ENCODE results near the gene EML1.

The EML1 gene

DNA sequence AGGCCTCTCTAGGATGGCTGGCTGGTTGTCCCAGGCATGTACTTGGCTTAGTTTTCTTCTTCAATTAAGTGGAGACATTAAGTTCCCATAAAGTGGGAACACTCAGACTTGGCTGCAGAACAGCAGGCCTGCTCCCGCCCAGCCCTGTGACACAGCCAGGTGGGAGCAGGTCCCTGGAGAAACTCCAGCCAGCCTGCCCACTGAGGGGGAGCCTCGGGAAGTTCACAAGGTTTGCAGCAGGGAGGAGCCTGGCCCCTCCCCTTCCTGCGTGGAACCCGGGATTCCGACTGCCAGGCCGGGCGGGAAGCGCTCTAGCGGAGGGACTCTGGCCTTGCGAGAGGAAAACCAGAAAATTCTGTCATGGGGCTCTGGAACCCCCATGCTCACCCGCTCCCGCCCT, 173.7 kb downstream of the EML1 start:
- DNase-seq (ENCODE audit: low read depth): no peak

DNA sequence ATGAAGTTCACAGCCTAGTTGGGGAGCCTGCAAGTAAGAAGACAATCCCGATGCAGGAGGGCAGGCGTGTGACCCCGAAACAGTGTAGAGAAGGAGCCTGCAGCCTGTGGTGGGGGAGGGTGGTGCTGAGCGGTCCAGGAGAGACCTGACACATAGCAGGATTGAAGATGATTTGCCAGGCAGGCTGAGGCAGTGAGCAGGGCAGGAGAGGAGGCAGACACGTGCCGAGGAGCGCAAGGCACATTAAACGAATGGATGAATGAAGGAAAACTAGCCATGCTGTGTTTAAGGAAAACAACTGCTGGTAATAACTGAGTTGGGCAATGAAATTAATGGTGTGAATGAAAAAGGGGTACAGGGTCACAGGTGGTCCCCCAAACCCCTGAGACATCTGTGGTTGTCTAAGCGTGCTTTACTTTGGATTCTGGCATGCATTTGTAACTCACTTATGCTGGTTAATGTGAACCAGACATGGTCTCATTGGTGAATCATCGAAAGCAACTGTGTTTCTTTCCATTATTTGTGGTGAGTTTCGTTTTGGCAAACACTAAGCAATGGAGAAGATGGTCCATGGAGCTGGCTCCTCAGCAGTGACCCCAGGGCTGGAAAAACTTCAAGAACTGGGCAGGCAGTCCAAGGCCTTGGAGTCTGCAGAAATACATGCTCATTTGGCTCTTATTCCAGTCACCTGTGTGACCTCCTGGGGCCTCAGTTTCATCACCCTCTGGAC, 175.1 kb downstream of the EML1 start:
- no peak for DNase-seq (ENCODE audit: low read depth)

DNA sequence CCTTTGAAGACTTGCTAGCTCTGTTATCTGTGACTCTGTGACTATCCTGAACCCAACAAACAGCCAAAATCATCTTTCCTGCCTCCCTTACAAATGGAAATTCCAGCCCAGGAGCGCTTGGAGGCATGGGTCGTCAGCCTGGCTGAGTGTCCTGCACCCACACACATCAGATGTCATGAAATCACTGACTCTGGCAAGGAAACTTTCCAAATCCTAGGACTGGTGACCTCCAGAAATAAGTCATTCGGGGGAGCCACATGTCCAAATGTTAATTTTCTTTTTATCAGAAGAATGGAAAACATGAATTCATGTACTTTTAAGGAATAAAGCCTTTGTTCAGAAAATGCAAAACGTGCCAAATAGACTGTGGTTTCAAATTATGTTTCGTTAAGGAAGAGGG, 175.7 kb downstream of the EML1 start:
- no peak for DNase-seq (ENCODE audit: low read depth)

DNA sequence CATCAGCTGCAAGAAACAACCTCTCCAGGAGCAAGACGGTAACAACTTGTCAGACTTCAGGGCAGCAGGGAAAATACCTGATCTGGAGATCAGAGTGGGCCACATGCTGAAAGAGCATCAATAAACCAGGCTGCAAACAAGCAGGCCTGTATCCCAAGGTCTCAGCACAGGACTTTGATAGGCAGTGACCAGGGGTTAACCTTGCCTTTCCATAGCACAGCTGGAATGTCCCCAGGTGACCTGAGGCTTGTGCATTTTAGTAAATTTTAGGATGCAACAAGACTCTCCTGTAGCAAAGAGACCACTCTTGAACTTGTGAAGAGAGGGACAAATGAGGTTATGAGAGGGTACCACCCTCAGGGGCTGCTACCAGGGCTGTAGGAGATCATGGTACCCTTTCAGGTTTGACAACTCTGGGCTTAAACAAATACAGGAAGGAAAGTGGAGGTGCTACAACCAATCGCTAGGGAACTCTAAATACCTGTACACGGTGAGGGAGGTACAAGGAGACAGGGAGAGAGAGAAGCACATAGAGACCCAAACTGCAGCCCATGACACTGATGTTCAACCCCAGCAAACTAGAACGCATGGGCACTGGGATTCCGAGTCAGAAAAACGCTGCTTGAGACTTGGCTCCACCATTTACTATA, 176.6 kb downstream of the EML1 start:
- DNase-seq (ENCODE audit: low read depth): no peak

DNA sequence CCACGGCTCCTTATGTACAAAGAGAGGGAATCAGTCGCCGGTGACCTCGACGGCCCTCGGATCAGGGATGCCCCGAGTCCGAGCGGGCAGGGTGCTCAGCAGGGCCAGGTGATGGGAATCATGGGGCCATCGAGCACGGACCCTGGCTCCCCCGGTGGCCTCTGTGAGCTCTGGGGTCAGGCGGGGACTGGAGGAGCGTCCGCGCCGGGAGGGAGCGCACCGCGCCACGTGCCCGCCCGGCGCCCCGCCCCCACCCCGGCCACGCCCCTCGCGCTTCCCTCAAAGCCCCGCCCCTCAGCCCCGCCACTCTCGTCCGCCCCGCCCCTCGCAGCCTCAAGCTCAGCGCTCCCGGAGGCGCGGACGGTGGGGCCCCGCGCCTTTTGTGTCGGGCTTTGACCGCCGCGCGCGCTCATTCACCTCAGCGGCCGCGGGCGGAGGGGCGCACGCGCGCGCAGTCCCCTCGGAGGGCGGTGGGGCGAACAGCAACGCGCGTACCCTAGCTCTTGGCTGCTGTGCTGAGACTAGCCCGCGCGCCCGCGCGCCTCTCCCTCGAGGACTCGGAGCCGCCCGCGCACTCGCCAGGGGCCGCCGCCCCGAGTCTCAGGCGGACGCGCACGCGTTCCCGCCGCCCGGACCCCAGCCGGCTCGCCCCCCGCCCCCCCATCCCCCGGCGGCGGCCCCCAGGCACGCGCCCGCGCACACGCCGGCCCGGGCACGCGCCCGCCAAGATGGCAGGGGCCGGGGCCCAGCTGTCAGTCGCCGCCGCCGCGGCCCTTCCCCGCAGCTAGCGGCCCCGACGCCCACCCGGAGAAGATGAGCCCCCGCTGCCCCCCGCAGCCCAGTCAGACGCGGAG, 178.1 kb downstream of the EML1 start:
- DNase-seq (ENCODE audit: low read depth): peak; percentile 61

DNA sequence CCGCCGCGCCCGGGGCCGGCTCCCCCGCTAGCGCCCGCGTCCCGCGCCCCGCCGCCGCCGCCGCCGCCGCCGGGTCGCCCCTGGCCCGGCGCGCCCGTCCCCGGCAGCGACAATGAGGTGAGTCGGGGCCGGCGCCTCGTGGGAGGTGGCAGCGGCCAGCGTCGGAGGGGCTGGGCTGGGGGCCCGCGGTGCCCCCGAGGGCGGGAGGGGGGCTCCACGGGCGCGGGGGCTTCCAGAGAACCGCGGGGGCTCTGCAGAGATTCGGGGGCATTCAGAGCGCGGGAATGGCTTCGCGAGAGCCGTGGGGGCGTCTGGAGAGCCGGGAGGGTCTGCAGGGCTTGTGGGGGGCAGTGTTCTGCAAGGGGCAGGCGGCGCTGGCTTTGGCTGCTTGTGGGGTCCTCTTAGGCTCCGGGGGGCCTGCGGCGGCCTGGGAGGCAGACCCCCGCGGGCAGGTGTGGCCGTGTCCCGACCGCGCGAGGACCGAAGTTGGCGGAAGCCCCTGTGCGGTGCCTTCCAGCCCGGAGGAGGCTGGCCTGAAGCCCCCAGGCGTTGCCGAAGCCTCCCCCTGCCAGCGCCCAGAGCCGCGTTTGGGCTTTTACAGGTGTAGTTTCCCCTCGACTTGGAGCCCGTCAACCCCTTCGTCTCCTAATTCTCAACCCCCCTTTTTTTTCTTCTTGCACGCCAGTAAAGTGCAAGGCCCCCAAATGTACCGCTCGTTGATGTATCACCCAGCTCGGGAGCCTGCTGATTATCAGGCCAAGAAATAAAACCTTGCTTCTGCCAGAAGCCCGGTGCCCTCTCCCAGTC, 178.9 kb downstream of the EML1 start:
- no peak for DNase-seq (ENCODE audit: low read depth)

DNA sequence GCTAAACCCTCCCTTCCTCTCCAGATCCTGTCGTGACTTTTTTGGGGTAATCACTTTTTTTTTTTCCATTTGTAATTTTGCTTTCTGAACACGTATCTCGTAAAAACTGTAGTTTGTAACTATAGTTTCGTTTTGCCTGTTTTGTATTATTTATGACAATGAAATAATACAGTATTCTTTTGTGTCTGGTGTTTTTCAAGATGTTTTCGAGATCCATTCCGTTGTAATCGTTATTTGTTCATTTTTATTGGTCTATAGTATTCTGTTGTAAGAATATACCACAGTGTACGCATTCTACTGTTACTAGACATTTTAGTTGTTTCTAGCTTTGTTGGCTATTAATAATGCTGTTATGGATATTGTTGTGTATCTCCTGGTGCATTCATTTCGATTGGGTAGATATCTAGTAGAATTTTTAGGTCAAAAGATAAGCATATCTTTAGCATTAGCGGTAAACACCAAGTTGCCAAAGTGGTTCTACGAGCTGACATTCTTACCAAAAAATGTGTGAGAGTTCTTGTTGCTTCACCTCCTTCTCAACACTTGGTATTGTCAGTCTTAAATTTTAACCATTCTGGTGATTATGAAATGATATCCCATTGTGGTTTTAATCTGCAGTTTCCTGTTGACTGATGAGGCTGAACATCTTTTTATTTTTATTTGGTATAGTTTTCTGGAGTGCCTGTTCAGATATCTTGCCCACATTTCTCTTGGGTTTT, 179.7 kb downstream of the EML1 start:
- no peak for DNase-seq (ENCODE audit: low read depth)

DNA sequence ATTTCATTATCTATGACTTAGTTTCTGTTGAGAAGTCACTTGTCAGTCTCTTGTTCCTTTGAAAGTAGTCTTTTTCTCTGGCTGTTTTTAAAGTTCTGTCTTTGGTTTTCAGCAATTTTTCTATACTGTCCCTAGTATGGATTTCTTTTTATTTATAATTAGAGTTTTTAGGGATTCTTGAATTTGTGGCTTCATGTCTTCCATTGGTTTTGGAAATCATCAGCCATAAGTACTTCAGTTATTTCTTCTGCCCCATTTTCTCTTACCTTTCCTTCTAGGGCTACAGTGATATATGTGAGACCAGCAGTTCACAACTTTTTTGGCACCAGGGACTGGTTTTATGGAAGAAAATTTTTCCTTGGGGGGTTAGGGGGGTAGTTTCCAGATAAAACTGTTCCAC, 182.0 kb downstream of the EML1 start:
- DNase-seq (ENCODE audit: low read depth): no peak

DNA sequence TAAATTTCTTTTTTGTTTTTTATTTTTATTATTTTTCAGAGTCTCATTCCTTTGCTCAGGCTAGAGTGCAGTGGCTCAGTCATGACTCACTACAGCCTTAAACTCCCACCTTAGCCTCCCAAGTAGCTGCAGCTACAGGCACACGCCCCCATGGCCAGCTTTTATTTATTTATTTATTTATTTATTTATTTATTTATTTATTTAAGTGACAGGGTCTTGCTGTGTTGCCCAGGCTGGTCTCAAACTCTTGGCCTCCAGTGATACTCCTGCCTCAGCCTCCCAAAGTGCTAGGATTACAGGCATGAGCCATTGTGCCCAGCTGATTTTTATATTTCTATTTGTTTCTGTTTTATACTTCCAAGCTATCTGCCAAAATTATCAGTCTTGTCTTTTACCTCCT, 182.8 kb downstream of the EML1 start:
- no peak for DNase-seq (ENCODE audit: low read depth)

DNA sequence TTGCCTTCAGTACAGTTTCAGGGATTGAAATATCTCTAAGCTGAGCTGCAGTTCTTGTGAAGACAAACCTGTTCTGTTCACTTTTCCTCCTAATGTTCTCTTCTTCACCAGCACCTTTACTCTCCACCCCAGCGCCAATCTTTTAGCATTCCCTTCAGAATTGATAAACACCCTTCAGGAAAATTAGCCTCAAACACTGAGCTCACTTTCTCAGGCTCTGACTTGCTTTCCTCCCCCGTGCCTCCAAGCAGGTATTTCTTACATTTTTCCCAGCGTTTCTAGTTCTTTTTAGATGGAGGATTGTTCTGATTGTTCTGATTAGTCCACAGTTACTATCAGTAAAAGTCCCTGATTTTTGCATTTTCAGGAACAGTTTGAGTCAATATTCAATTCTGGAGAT, 183.5 kb downstream of the EML1 start:
- no peak for DNase-seq (ENCODE audit: low read depth)

DNA sequence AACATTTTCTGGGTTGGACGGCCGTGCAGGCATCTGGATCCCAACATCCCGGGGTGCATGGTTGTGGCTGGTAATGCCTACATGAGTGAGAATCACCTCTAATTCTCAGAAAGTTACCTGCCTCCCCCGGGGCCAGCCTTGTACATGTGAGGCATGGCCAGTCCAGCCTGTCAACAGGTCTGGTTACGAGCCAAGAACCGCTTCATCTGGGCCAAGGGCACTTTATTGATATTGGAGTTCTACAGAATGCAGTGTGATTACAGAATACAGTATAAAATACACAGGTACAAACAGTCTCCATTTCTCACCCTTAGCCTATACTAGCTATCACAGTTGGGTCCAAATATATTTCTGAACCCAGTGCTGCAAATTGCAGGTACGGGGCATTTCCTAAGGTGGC, 187.1 kb downstream of the EML1 start:
- DNase-seq (ENCODE audit: low read depth): no peak

DNA sequence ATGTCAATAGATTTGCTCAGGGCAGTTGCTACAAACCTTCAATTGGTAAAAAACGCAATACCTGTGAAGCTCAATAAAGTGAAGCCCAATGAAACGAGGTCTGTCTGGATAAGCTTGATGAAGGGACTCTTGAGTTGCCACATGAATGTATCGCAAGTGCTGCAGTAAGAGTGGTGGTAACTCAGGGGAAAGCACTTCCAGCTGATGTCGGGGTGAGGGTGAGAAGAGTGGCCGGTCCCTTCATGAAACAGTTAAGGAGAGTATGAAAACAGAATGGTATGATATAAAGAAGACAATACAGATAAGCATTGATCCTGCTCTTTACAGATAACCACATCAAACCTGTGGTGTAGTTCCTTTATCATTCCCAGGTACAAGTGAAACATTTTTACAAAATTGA, 188.6 kb downstream of the EML1 start:
- no peak for DNase-seq (ENCODE audit: low read depth)

DNA sequence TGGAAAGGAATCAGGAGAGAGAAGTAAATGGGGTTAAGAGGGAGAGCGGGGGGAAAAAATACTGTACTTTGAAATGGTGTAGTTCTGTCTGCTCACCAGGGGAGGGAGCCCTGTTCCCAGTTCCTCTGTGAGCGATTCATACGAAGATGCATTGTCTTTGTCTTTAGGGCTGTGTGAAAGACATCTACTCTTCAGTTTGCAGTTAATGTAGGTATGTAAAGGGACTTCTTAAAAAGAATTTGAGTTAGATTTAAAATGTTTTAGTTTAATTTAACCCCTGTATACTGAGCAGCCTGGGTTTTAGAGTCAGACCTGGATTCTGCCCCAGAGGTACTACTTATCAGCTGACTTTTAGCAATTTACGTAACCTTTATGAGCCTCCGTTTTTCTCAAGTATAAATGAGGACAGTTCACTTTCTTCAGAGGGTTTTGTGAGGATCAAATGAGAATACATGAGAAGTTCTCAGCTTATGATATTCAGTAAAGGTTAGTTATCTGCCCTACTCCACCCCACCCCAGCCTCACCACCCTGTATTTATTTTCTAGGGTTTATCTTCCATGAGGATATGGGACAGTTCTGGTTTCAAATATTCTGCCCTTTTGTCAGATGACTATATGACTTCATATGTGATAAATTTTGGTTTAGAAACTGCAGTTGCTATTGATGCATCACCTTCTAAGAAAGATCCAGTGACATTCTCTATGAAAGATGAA, 189.5 kb downstream of the EML1 start:
- DNase-seq (ENCODE audit: low read depth): peak; percentile 32

DNA sequence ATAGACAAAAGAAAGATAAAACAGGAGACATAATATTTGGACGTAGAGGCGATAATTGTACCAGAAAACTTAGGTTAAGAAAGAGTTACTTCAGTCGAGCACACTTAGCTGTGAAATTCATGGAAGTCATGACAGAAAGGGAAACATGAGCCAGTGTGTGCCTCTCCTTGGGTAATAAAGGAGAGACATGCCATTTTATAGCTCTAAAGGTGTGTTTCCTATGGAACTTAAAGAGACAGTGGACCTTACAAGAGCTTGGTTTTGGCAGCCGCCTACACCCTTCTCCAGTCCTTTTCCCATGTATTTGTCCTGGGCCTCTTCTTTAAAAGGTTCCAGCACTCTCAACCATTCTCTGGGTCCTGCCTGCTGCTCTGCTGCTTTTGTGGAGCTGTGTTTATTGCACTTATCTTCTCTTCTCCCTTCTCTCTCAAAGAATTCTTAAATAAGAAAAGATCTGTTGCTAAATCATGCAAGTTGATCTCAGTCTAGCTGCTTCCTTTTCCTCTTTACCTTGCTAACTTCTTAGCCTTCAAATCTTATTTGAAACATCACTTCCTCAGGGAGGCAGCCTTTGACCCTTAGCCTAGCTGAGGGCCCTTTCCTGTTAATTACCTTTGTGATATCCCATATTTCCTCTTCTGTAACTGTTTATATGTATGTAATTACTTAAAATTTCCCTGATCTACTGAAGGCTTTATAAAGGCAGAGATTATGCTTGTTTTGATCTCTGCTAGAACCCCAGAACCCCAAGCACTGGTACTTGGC, 190.2 kb downstream of the EML1 start:
- no peak for DNase-seq (ENCODE audit: low read depth)

DNA sequence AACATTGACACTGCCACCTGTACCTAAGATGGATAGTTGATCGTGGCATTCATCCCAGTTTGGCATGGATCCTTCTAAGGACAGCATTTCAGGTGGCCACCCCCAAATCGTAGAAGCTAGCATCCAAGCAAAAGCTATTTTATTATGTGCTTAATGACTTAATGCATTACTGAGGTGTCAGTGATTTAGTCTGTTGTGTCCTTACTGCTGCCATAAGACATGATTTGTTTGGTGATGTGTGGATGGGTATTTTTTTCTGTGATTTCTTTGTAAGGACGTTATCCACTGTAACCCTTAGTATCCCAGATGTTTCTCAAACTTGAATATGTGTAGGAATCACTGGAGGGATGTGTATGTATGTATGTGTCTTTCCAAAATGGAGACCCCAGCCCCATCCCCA, 190.8 kb downstream of the EML1 start:
- no peak for DNase-seq (ENCODE audit: low read depth)

DNA sequence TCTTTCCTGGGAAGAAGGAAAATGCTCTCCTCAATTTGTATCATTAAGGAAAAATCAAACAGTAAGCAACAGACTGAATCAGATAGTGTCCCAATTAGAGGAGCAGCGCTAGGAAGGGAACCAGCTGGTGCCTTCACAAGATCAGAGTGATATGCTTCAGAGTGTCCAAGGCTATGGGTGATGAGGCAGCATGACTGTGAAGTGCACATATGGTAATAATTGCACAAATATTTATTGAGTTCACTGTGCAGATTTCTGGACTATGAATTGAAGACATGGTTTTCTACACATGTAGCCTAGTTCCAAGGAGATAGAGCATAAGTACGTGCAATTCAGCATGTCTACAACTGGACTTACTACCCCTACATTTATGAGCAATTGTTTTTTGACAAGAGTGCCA, 193.2 kb downstream of the EML1 start:
- no peak for DNase-seq (ENCODE audit: low read depth)

DNA sequence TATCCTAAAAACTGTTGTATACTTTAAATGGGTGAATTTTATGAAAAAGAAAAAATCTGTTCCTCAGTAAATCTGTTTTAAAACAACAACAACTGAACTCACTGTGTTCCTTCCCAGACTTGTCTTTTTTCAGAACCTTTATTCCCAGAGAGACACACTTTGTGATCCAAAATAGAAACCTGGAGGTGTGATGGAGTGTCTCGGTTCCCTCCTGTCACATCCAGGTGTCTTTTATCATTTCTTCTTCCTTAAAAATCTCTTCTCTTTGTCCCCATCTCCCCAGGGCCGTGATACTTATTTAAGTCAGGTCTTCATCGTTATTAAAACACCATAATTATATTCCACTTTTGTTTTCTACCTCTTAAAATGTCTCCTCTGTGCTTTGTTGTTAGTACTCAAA, 195.8 kb downstream of the EML1 start:
- DNase-seq (ENCODE audit: low read depth): no peak

DNA sequence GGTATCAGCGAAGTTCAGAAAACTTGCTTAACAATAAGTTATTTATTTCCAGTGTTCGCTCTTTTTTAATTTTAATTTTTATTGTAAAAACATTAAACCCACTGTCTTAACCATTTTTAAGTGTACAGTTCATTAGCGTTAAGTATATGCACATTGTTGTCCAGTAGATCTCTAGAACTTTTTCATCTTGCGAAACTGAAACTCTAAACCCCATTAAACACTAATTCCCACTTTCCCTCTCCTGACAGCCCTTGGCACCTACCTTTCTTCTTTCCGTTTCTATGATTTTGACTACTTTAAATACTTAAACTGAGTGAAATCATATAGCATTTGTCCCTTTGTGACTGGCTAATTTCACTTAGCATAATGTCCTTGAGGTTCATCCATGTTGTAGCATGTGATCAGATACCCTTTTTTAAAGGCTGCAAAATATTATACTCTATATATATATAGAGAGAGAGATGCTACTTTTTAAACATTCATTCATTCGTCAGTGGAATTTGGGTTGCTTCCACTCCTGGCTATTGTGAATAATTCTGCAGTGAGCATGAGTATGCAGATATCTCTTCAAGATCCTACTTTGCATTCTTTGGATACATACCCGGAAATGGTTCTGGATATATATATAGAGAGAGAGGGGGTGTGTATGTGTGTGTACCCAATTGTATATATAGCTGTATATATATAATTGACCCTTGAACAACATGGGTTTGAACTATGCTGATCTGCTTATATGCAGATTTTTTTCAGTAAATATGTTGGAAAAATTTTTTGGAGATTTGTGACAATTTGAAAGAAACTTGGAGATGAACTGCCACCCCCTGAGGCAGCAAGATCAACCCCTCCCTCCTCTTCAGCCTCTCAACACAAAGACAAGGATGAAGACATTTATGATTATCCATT, 197.3 kb downstream of the EML1 start:
- no peak for DNase-seq (ENCODE audit: low read depth)

DNA sequence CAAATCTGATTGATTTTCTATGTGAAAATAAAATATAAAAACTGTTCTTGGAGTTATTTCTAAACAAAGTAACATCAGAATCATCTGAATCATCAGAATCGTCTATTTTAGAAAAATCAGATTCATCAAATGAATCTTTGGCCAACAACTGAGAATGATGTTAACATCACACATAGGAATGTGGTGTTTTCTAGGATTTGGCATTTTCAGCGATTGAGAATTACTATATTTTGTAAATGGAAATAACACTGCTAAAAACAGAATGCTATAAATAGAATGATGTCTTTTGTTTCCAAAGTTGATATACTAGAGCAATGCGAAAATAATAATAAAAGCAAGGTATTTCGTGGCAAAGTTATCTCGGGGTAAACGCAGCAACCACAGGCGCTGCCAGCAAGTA, 198.1 kb downstream of the EML1 start:
- DNase-seq (ENCODE audit: low read depth): no peak

All from stimulated activated CD8-positive, alpha-beta memory T cell treated with anti-CD3 and anti-CD28 coated beads, Interleukin-15, amount 100 ng/mL, for 1 hour (primary cell).